DMS53 treated with DMSO at 0.1 percent for 48 hours (cell line): ENCODE results near the gene KLHL24.
"Not testable (repeated sequence)": the region's sequence is repeated elsewhere in the genome, so short reads cannot be mapped to it uniquely, and the experiment has no call there.

Experiments used
- DNase-seq: peaks from one replicate; lab custom pipeline; 2025; ENCODE audit not compliant: unreplicated experiment; lab: John Stamatoyannopoulos, UW

The KLHL24 gene

DNA sequence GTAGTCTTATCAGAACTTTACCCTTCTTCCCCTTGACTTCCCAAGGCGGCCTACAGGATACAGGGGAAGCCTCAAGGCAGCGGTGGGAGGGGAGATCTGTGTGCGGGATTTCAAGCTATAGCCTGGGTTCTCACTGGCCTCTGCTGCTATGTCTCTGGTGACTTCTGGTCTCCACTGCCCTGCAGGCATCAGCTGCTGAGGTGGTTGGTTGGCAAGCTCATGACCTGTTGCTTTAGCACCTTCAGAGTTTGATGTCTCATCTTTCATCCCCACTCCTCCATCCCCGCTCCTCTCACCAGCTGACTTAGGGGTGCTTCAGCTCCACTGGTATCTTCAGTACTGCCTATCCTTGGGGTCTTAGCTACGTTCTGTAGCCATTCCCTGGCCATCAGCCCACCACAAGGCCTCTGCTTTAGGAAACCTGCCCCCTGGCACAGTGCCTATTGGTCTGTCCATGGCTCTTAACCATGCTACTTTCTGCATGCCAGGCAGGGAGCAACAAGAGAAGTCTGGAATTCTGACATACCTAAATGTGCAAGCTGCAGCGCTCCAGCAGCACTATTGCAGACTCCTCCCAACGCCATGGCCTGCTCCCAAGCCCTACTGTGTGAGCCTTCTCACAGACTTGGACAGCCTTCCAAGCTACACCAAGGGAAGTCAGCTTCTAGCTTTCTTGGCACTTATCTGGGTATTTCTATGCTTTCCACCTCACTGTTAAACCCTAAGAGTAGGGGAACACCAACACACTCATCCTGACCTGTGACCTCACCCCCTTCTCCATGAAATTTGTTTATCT, 60.3 kb downstream of the KLHL24 start:
- no peak for DNase-seq

GRCh38 chr3:183697123-183697609, 61.7 kb downstream of the KLHL24 start:
- no peak for DNase-seq

GRCh38 chr3:183697610-183698317, 62.3 kb downstream of the KLHL24 start, which contains the start of gene YEATS2:
TSS of gene YEATS2 (plus strand) at chr3:183697797. CDS start at chr3:183715163, 17,366 bp downstream.
- DNase-seq, result no peak

DNA sequence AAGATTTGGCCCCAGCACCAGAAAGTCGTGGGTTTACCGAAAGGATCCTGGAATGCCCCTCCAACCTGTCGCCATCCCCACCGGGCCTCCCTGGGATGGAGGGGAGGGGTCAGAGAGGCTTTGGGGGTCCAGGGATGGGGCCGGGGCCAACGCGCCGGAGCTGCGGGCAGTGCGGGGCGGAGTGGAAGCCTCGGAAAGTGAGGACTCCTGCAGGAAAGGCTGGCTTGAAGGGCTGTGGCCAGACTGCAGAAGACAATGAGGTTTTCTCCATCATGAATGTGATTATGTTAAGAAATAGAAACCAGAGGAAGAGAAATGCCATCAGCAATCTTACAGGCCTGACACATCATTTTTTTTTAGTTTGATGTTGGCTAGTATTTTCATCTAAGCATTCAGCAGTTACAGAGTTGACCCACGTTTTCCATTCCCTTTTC, 62.9 kb downstream of the KLHL24 start:
- peak; percentile 20 for DNase-seq

DNA sequence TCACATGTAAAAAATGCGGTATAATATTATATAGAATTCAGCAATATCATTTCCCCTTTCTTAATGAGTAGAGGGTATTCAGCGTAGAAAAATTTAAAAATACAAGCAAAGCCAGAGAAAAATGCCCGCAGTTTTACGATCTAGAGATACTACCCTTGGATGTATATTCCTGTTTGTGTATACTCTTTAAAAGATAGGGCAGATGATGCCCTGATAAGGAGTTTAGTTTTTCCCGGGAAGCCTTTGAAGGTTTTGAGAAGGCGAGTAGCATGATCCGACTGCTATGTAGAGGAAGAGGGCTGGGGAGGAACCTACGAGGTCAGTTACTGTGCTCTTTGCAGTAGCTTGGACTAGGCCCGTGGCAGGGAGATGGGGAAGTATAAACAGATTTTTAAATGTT, 63.3 kb downstream of the KLHL24 start:
- no peak for DNase-seq

GRCh38 chr3:183699238-183699947, 64.0 kb downstream of the KLHL24 start:
- no peak for DNase-seq

GRCh38 chr3:183701744-183702143, 66.3 kb downstream of the KLHL24 start:
- no peak for DNase-seq

DNA sequence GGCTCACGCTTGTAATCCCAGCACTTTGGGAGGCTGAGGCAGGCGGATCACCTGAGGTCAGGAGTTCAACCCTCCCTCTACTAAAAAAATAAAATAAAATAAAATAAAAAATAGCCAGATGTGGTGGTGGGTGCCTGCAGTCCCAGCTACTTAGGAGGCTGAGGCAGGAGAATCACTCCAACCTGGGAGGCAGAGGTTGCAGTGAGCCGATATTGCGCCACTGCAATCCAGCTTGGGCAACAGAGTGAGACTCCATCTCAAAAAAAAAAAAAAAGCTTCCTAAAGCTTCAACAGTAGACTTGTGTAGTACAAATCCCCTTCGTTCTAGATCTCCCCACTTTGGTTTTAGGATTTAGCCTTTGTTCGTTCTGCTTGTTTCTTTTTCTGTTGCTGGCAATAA, 68.5 kb downstream of the KLHL24 start:
- DNase-seq, result not testable (repeated sequence)

- DNase-seq, result no peak
These were observed 74.8 kb downstream of the KLHL24 start for GRCh38 chr3:183710231-183710630.

- DNase-seq, result no peak
These were observed 76.1 kb downstream of the KLHL24 start for GRCh38 chr3:183711516-183711915.

DNA sequence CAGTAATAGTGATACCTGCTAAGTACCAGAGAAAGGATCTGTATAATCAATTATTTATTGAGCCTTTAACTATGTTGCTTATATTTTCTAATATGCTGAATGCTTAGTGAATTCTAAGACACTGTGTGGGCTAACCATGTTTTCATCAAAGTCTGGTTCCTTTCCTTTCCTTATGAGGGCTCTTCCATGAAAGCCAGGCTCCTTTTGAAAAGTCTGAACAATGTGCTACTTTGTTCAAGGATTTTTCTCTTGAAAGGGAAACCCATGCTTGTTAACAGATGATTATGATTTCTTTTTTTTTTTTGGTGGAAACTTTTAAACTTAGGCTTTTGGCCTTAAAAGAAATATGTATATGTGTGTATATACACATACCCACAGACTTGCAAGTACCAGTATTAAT, 79.2 kb downstream of the KLHL24 start:
- no peak for DNase-seq

- DNase-seq, result no peak
These were observed 82.6 kb downstream of the KLHL24 start for GRCh38 chr3:183718012-183718411.

GRCh38 chr3:183725387-183725786, 90.0 kb downstream of the KLHL24 start:
- DNase-seq, result no peak

GRCh38 chr3:183728204-183728603, 92.8 kb downstream of the KLHL24 start:
- no peak for DNase-seq

DNA sequence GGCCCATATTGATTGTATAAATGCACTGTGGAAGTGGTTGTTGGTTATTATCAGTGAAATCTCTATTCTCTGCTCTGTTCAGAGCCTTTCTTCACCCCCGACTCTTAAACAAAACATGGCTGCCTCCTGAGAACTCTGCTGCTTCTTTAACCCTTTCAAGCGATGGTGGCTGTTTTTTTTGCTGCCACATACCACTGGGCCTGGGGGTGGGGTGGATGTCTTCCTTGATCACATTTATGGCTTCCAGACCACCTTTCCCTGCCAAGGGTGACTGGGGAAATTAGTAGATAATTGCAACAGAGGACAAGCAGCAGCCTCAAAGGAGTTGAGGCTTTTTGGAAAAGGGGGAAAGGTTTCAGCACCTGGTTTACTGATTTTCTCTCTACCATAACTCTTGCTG, 94.9 kb downstream of the KLHL24 start:
- DNase-seq, result no peak

GRCh38 chr3:183731611-183732010, 96.2 kb downstream of the KLHL24 start:
- DNase-seq, result no peak

GRCh38 chr3:183733553-183733952, 98.1 kb downstream of the KLHL24 start:
- DNase-seq, result no peak
